SH-SY5Y (cell line): ENCODE results near the gene COLEC11.

Experiments
- GATA2 ChIP-seq: IDR thresholded peaks from 2 replicates; pipeline ENCODE4 v1.6.1; 2011; ENCODE audit warnings: mild to moderate bottlenecking, low read depth, low read length
- GATA3 ChIP-seq: IDR thresholded peaks from 2 replicates; pipeline ENCODE4 v1.6.1; 2011; ENCODE audit warnings: low read depth, mild to moderate bottlenecking, low read length, moderate library complexity

DNA sequence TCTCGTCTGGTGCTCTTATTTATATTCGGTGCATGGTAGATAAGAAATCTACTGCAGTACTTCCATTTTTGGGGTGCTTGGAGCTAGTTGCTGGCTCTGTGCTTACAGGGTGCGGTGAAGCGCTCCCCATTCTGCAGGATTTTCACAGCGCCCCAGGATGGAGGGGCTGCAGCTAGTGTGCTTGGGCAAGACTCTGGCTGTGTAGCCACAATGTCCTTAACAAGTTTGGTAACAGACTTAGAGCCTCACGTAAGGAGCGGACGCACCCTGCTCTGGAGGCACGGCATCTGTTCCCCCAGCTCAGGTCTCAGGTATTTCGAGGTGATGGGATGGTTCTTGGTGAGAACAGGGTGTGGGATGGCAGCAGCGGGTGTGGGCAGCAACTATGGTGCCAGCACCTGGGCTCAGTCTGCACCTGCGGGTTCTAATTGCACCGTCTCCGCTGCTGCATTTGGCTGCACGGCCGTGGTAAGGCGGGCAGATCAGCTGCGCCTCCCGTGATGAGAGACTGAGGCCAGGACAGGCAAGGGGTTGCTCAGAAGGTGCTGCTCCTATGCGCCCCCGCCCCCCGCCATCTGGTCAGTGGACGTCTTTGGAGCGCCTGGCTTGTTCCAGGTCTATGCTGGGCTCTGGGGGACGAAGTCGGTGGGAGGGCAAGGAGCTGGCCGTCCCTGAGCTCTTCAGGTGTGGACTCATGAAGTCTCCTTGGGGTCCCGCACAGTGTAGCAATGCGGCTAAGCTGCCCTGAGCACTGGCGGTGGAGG, 43.0 kb downstream of the COLEC11 start:
- TF ChIP-seq GATA2: no peak
- no peak for TF ChIP-seq GATA3
